ENCODE results near the gene COL4A2.

DNA sequence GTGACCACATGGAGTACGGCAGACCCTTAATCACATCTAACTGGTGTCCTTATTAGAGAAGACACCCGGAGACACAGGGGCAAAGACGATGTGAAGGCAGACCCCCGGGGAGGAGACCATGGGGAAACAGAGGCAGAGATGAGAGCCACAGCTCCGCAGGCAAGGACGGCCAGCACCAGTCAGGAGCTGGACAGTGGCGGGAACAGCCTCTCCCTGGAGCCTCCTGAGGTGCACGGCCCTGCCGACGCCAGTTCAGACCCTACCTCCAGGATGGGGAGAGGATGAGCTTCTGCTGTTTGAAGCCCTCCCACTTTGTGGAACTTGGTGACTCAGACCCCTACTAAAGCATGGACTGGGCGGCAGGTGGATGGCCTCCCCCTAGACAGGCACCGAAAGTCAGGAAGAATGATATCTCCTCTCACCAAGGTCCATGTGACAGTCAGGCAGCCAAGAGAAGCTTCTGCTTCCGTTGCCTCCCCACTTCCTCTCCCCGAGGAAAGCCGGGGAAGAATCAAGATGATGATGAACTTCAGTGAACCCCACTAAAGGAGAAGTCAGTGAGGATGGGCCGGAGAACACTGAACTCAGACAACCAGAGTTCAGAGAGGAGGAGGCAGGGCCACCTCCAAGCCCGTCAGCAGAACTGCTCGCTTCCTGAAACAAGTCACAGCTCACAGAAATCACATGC lies 229.1 kb downstream of the COL4A2 start:
- TF ChIP-seq, protein P1, sequence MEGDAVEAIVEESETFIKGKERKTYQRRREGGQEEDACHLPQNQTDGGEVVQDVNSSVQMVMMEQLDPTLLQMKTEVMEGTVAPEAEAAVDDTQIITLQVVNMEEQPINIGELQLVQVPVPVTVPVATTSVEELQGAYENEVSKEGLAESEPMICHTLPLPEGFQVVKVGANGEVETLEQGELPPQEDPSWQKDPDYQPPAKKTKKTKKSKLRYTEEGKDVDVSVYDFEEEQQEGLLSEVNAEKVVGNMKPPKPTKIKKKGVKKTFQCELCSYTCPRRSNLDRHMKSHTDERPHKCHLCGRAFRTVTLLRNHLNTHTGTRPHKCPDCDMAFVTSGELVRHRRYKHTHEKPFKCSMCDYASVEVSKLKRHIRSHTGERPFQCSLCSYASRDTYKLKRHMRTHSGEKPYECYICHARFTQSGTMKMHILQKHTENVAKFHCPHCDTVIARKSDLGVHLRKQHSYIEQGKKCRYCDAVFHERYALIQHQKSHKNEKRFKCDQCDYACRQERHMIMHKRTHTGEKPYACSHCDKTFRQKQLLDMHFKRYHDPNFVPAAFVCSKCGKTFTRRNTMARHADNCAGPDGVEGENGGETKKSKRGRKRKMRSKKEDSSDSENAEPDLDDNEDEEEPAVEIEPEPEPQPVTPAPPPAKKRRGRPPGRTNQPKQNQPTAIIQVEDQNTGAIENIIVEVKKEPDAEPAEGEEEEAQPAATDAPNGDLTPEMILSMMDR (IDR thresholded peaks at IDR 0.05; ENCODE audit: low read length) = no peak
- TF ChIP-seq EZH2 (optimal IDR thresholded peaks at IDR 0.05; ENCODE audit: low read depth, low read length) (no peak), EZH2phosphoT487 (IDR thresholded peaks at IDR 0.05; ENCODE audit: low read length) (no peak)

Data from MM.1S (cell line).